Astrocyte of the hippocampus (primary cell): ENCODE results near the gene TYW1.
A peak's percentile ranks its signal among the peaks of the same experiment; 100 is the strongest.
"Not testable (repeated sequence)": the region's sequence is repeated elsewhere in the genome, so short reads cannot be mapped to it uniquely, and the experiment has no call there.

Experiments
- DNase-seq: peaks from one replicate; pipeline ENCODE4 v3.0.0; 2011; ENCODE audit warnings: low read depth, low spot score

Gene TYW1

GRCh38 chr7:67248364-67248763 is 251.7 kb downstream of the TYW1 start:
- not testable (repeated sequence) for DNase-seq

- DNase-seq, result no peak
Measured at GRCh38 chr7:67251986-67252558, 255.4 kb downstream of the TYW1 start.

- not testable (repeated sequence) for DNase-seq
Measured at GRCh38 chr7:67255076-67255475, 258.4 kb downstream of the TYW1 start.

- DNase-seq, result not testable (repeated sequence)
Measured at GRCh38 chr7:67257779-67258178, 261.1 kb downstream of the TYW1 start.

- not testable (repeated sequence) for DNase-seq
Measured at GRCh38 chr7:67259363-67259762, 262.7 kb downstream of the TYW1 start.

- not testable (repeated sequence) for DNase-seq
Measured at GRCh38 chr7:67260166-67260586, 263.5 kb downstream of the TYW1 start.

GRCh38 chr7:67264000-67264399 is 267.4 kb downstream of the TYW1 start:
- DNase-seq, result not testable (repeated sequence)

GRCh38 chr7:67266070-67266469 is 269.4 kb downstream of the TYW1 start:
- not testable (repeated sequence) for DNase-seq

GRCh38 chr7:67267914-67268313 is 271.3 kb downstream of the TYW1 start:
- peak; percentile 23 for DNase-seq

GRCh38 chr7:67269916-67270315 is 273.3 kb downstream of the TYW1 start:
- DNase-seq, result not testable (repeated sequence)
